ENCODE data around the gene PAPPA2.

DNA sequence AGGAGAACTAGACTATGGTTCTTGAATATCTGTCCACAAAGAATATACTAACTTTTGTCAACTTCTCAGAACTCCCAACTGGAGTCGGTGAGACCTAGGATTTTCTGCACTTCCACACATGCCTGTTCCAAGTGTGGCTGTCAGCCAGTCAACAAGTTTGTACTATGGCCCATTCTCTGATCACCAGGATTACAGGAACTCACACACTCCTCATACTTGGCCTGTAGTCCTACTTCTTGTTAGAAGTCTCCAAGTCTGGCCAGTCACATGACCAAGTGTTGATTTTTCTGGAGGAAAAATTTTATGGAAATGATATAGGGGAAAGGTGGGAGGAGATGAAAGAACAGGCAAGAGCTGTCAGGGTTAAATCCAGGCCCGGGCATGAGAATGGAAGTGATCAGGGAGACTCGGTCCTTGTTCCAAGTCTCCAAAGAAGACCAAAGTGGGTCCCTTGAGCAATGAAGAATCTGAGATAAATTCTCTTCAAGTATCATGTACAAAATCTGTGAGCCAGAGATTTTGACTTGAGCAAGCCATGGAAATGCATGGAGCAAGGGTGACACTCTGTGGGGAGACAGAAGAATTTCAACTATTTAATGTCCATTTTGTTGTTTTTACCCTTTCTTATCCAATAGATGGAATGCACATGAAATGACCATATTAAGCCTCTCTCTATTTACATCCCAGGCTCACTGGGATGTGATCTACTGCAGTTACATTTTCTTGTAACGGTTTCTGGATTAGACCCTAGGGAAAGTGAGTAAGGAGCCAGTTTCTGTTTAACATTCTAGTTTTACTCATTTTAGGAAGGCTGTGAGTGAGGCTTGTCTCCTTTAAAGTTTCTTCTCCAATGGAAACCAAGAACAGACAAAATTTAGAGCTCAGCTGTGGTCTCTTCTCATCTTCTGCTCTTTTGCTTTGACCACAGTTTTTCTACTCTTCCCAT lies 380.6 kb downstream of the PAPPA2 start:
- TF ChIP-seq POLR2A (IDR thresholded peaks at IDR 0.05) = no peak
- TF ChIP-seq, protein P1, sequence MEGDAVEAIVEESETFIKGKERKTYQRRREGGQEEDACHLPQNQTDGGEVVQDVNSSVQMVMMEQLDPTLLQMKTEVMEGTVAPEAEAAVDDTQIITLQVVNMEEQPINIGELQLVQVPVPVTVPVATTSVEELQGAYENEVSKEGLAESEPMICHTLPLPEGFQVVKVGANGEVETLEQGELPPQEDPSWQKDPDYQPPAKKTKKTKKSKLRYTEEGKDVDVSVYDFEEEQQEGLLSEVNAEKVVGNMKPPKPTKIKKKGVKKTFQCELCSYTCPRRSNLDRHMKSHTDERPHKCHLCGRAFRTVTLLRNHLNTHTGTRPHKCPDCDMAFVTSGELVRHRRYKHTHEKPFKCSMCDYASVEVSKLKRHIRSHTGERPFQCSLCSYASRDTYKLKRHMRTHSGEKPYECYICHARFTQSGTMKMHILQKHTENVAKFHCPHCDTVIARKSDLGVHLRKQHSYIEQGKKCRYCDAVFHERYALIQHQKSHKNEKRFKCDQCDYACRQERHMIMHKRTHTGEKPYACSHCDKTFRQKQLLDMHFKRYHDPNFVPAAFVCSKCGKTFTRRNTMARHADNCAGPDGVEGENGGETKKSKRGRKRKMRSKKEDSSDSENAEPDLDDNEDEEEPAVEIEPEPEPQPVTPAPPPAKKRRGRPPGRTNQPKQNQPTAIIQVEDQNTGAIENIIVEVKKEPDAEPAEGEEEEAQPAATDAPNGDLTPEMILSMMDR (IDR thresholded peaks at IDR 0.05) = no peak

Measured in lower leg skin (tissue), 3 donors.